Parathyroid adenoma (tissue), 2 donors: ENCODE data around the gene SLC25A26.

ENCODE experiments used
- H2AFZ ChIP-seq: fragments of 300-600 bp; sonication (generic); one replicate; pipeline ENCODE4 v1.7.0; 2017; ENCODE audit warnings: antibody characterized with exemption, mild to moderate bottlenecking
- H3K27ac ChIP-seq: fragments of 300-600 bp; sonication (generic); one replicate; pipeline ENCODE4 v1.7.0; 2017
- H3K27me3 ChIP-seq: fragments of 300-600 bp; sonication (generic); one replicate; pipeline ENCODE4 v1.7.0; 2017; ENCODE audit warnings: low read length; ENCODE audit not compliant: control insufficient read depth, insufficient read depth
- H3K36me3 ChIP-seq: fragments of 300-600 bp; sonication (generic); one replicate; pipeline ENCODE4 v1.7.0; 2017; ENCODE audit warnings: low read length; ENCODE audit not compliant: control insufficient read depth, insufficient read depth
- H3K4me1 ChIP-seq: fragments of 300-600 bp; sonication (generic); one replicate; pipeline ENCODE4 v1.7.0; 2017; ENCODE audit warnings: control low read depth
- H3K4me2 ChIP-seq: fragments of 300-600 bp; sonication (generic); one replicate; pipeline ENCODE4 v1.7.0; 2017; ENCODE audit warnings: low read length
- H3K4me3 ChIP-seq: fragments of 300-600 bp; sonication (generic); one replicate; pipeline ENCODE4 v1.7.0; 2017; ENCODE audit warnings: low read depth, low read length
- H3K79me2 ChIP-seq: fragments of 300-600 bp; sonication (generic); one replicate; pipeline ENCODE4 v1.7.0; 2017; ENCODE audit warnings: control low read depth
- H3K9ac ChIP-seq: fragments of 300-600 bp; sonication (generic); one replicate; pipeline ENCODE4 v1.7.0; 2017; ENCODE audit warnings: mild to moderate bottlenecking
- H3K9me3 ChIP-seq: fragments of 300-600 bp; sonication (generic); one replicate; pipeline ENCODE4 v1.7.0; 2017; ENCODE audit warnings: low read length; ENCODE audit not compliant: control insufficient read depth
- CTCF ChIP-seq: fragments of 300-600 bp; sonication (generic); IDR thresholded peaks from one replicate; pipeline ENCODE4 v1.7.0; 2017; ENCODE audit warnings: antibody characterized with exemption, mild to moderate bottlenecking
- donor health status: primary hyperparathyroidism.

Gene SLC25A26

GRCh38 chr3:66413151-66413751, 192.4 kb downstream of the SLC25A26 start:
- peaks cover 2% of the 10 kb centered on the region for H3K79me2 ChIP-seq
- peaks cover 7% of the 10 kb centered on the region for H3K4me1 ChIP-seq

GRCh38 chr3:66414846-66415245, 194.0 kb downstream of the SLC25A26 start:
- Histone ChIP-seq H3K9me3 (no peaks in the 10 kb centered on the region), H3K36me3 (no peaks in the 10 kb centered on the region), H3K4me3 (no peak overlapping the region), H3K4me1 (peaks cover 7% of the 10 kb centered on the region), H3K27me3 (no peaks in the 10 kb centered on the region), H2AFZ (no peak overlapping the region), H3K9ac (no peak overlapping the region), H3K79me2 (no peaks in the 10 kb centered on the region), H3K4me2 (no peak overlapping the region), H3K27ac (no peak overlapping the region)
- no peak for TF ChIP-seq CTCF

More at GRCh38 chr3:66413151-66413751, 192.4 kb downstream of the SLC25A26 start:
- H3K27ac ChIP-seq, result no peak overlapping the region
- no peaks in the 10 kb centered on the region for H3K36me3 ChIP-seq
- TF ChIP-seq CTCF, result no peak
- no peak overlapping the region for H3K4me3 ChIP-seq
- no peaks in the 10 kb centered on the region for H3K9me3 ChIP-seq
- H3K27me3 ChIP-seq, result no peaks in the 10 kb centered on the region
- H3K4me2 ChIP-seq, result no peak overlapping the region
- H3K9ac ChIP-seq, result no peak overlapping the region
- H2AFZ ChIP-seq, result no peak overlapping the region

DNA sequence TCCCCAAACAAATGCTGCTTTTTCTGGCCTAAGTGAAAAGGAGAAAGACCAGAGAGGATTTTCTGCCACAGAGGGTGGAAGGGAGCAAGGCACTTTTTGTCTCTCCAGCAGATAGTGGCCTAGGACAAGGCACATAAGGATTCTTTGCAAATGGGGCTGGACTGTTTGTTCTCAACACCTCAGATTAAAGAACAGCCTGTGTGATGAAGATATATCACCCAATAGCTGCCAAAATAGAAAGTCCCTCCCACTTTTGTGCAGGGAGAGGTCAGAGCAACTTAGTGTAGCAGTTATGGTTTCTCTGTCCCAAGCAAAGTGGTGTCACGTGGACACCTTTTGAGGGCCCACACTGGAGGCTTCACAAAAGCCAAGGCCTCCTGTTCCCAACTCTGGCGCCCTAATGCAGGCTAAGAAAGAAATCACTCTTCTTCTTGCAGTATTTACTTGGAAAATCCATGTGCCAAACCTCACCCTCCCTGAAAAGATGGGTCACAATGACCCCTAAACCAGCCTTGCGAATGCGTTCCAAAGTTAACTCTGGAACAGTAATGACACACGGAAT, 195.1 kb downstream of the SLC25A26 start:
- no peaks in the 10 kb centered on the region for H3K27me3 ChIP-seq
- no peaks in the 10 kb centered on the region for H3K79me2 ChIP-seq
- no peak overlapping the region for H3K9ac ChIP-seq
- no peak overlapping the region for H3K27ac ChIP-seq
- H2AFZ ChIP-seq, result no peak overlapping the region
- no peaks in the 10 kb centered on the region for H3K36me3 ChIP-seq
- no peak overlapping the region for H3K4me3 ChIP-seq
- peaks cover 7% of the 10 kb centered on the region for H3K4me1 ChIP-seq
- no peaks in the 10 kb centered on the region for H3K9me3 ChIP-seq
- TF ChIP-seq CTCF, result no peak
- H3K4me2 ChIP-seq, result no peak overlapping the region

DNA sequence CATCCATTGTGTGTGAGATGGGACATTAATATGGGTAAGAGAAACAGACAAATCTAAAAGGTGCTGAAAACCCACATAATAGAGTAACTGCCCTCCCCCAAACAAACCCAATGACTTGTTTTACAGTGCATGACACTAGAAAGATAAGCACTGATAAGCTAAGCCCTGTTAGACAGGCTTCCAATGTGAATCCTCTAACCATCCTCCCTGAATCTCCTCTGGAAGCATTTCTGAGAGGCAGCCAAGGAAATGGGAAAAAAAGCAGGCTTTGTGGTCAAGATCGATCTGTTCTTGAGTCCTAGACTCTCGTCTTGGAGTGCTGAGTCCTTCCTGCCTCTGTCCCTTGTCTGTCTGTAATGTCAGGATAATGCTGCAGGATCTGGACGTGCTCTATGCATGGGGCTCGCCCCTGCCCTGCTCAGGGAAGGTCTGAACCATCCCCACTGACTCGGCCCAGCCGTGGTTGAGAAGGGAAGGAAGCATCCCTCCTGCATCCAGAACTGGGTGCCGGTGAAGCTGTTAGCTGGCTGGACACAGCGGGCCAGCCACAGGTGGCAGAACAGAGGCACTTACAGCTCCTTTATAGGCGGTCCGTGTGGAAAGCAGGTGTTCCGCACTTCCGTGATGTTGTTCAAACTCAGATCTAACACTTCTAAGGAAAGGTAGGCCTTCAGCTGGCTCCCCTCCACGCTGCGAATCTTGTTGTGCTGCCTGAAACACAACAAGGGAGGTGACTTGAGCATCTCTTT, 195.9 kb downstream of the SLC25A26 start:
- no peak overlapping the region for H3K9ac ChIP-seq
- no peak overlapping the region for H3K27ac ChIP-seq

More for the DNA sequence above, 195.9 kb downstream of the SLC25A26 start:
- Histone ChIP-seq H3K9me3 (no peaks in the 10 kb centered on the region), H3K27me3 (no peaks in the 10 kb centered on the region), H3K36me3 (no peaks in the 10 kb centered on the region), H3K4me3 (no peak overlapping the region), H2AFZ (no peak overlapping the region), H3K4me1 (peaks cover 7% of the 10 kb centered on the region), H3K4me2 (no peak overlapping the region), H3K79me2 (peaks cover 3% of the 10 kb centered on the region)
- TF ChIP-seq CTCF, result no peak
